ENCODE results near the gene ZNF497.

ZNF497 gene

GRCh38 chr19:58305065-58305931 is 57.3 kb downstream of the ZNF497 start, which contains the start of gene ERVK3-1:
Gene ERVK3-1, plus strand, starts transcription at chr19:58305377. Its CDS starts 6,792 bp downstream, at chr19:58312169.
- DNase-seq: peak; percentile 98

GRCh38 chr19:58304748-58305064 is 57.8 kb downstream of the ZNF497 start:
- no peak for DNase-seq
